SK-N-SH (cell line): Measurements from ENCODE around the gene TPSAB1. TPM values are rescaled to one million over a fixed set of nuclear protein-coding genes. Genes with fewer than 3 reads are reported as not detected.

Source experiments
- CTCF ChIA-PET: fragments of 300-600, 350-600 bp; formaldehyde crosslinking; extraction: SDS; loops from one replicate; lab custom pipeline; 2021; lab: Yijun Ruan, JAX
- POLR2A ChIA-PET: fragments of 350-600 bp; sonication (Branson Sonifier 250); formaldehyde crosslinking; extraction: SDS; loops from one replicate; lab custom pipeline; 2020; ENCODE audit warnings: antibody characterized with exemption, inconsistent platforms; lab: Yijun Ruan, JAX
- DNase-seq: peaks from one replicate; pipeline ENCODE4 v3.0.0; 2012
- H2AFZ ChIP-seq: fragments of 200-600 bp; sonication (generic); 2 replicates; pipeline ENCODE4 v1.8.1; 2016; ENCODE audit warnings: antibody characterized with exemption, mild to moderate bottlenecking, low read depth
- H3F3A ChIP-seq: fragments of 200-600 bp; sonication (generic); replicated peaks from 2 replicates; pipeline ENCODE3; 2016; ENCODE audit warnings: antibody characterized with exemption, mild to moderate bottlenecking; ENCODE audit not compliant: insufficient read depth
- H3K27ac ChIP-seq, 2 experiments: fragments of 200-500 bp in 1 of 2; fragments of 200-600 bp in 1 of 2; sonication (Bioruptor generic) in 1 of 2; sonication (generic), shearing (Covaris generic) in 1 of 2; 2 replicates each; pipeline versions ENCODE4 v1.5.1 to v1.6.1; 2014 to 2016; ENCODE audit warnings: low read depth in 2 of 2, inconsistent platforms in 1 of 2, low read length in 1 of 2, mild to moderate bottlenecking in 1 of 2, mixed read lengths in 1 of 2
- H3K27me3 ChIP-seq: fragments of 200-600 bp; sonication (generic), shearing (Covaris generic); 2 replicates; pipeline ENCODE4 v1.6.1; 2016; ENCODE audit warnings: mixed run types; ENCODE audit not compliant: insufficient read depth
- H3K36me3 ChIP-seq, 2 experiments: fragments of 200-500 bp in 1 of 2; fragments of 200-600 bp in 1 of 2; sonication (Bioruptor generic) in 1 of 2; sonication (generic) in 1 of 2; replicated peaks in 1 of 2; 2 replicates each; pipeline versions ENCODE3 to v1.5.1; 2014 to 2016; ENCODE audit warnings: low read length in 1 of 2, mild to moderate bottlenecking in 1 of 2; ENCODE audit not compliant: insufficient read depth in 2 of 2, control insufficient read depth in 1 of 2
- H3K4me1 ChIP-seq, 2 experiments: fragments of 200-500 bp in 1 of 2; fragments of 200-600 bp in 1 of 2; sonication (Bioruptor generic) in 1 of 2; sonication (generic), shearing (Covaris generic) in 1 of 2; 2 replicates each; pipeline versions ENCODE4 v1.5.1 to v1.6.1; 2014 to 2016; ENCODE audit warnings: low read depth in 1 of 2, low read length in 1 of 2, mixed run types in 1 of 2; ENCODE audit not compliant: insufficient read depth in 2 of 2, control insufficient read depth in 1 of 2
- H3K4me2 ChIP-seq: fragments of 200-600 bp; sonication (generic), shearing (Covaris generic); 2 replicates; pipeline ENCODE4 v1.6.1; 2017; ENCODE audit warnings: mixed run types
- H3K4me3 ChIP-seq, 2 experiments: fragments of 200-500 bp in 1 of 2; fragments of 200-600 bp in 1 of 2; sonication (Bioruptor generic) in 1 of 2; sonication (generic), shearing (Covaris generic) in 1 of 2; 2 replicates each; pipeline versions ENCODE4 v1.5.1 to v1.8.1; 2014 to 2016; ENCODE audit warnings: low read depth in 2 of 2, inconsistent platforms in 1 of 2, low read length in 1 of 2, mild to moderate bottlenecking in 1 of 2, mixed read lengths in 1 of 2, moderate library complexity in 1 of 2
- H3K79me2 ChIP-seq: fragments of 200-600 bp; sonication (generic); 2 replicates; pipeline ENCODE4 v1.8.1; 2017; ENCODE audit warnings: mild to moderate bottlenecking; ENCODE audit not compliant: insufficient read depth
- H3K9ac ChIP-seq: fragments of 200-600 bp; sonication (generic); 2 replicates; pipeline ENCODE4 v1.6.1; 2017; ENCODE audit warnings: mixed run types
- H3K9me2 ChIP-seq: fragments of 200-600 bp; sonication (generic); 2 replicates; pipeline ENCODE4 v1.6.1; 2017; ENCODE audit warnings: mixed run types
- H3K9me3 ChIP-seq: fragments of 200-600 bp; sonication (generic); 2 replicates; pipeline ENCODE4 v1.6.1; 2017; ENCODE audit warnings: mixed run types, mild to moderate bottlenecking, moderate library complexity
- H4K20me1 ChIP-seq: fragments of 200-600 bp; sonication (generic); 2 replicates; pipeline ENCODE4 v1.6.1; 2017; ENCODE audit warnings: mild to moderate bottlenecking, mixed run types; ENCODE audit not compliant: insufficient read depth
- CHD2 ChIP-seq: fragments of 150-350 bp; IDR thresholded peaks from 2 replicates; pipeline ENCODE4 v1.6.1; 2018; ENCODE audit warnings: low read length; ENCODE audit not compliant: partially characterized antibody
- ELF1 ChIP-seq: IDR thresholded peaks from 2 replicates; pipeline ENCODE4 v1.4.0; 2012
- FOSL2 ChIP-seq: IDR thresholded peaks from 2 replicates; pipeline ENCODE4 v1.4.0; 2012; ENCODE audit warnings: low read depth, mild to moderate bottlenecking, moderate library complexity, borderline replicate concordance
- FOXM1 ChIP-seq: IDR thresholded peaks from 2 replicates; pipeline ENCODE4 v1.4.0; 2012; ENCODE audit warnings: low read depth, mild to moderate bottlenecking
- GABPA ChIP-seq: IDR thresholded peaks from 2 replicates; pipeline ENCODE4 v1.4.0; 2012; ENCODE audit warnings: low read depth, mild to moderate bottlenecking
- JUND ChIP-seq: IDR thresholded peaks from 2 replicates; pipeline ENCODE4 v1.4.0; 2012
- MEF2A ChIP-seq: IDR thresholded peaks from 2 replicates; pipeline ENCODE4 v1.4.0; 2012; ENCODE audit warnings: low read depth, borderline replicate concordance
- MXI1 ChIP-seq: IDR thresholded peaks from 2 replicates; pipeline ENCODE4 v1.6.1; 2012; ENCODE audit warnings: mild to moderate bottlenecking, low read depth, low read length, improper control_type of control experiment
- RAD21 ChIP-seq: IDR thresholded peaks from 2 replicates; pipeline ENCODE4 v1.6.1; 2012; ENCODE audit warnings: mild to moderate bottlenecking, low read length
- RFX5 ChIP-seq: IDR thresholded peaks from 2 replicates; pipeline ENCODE4 v1.6.1; 2012; ENCODE audit warnings: mild to moderate bottlenecking, improper control_type of control experiment, low read length
- RXRA ChIP-seq: IDR thresholded peaks from 2 replicates; pipeline ENCODE4 v1.4.0; 2012; ENCODE audit warnings: low read depth, mild to moderate bottlenecking, borderline replicate concordance
- SMC3 ChIP-seq: IDR thresholded peaks from 2 replicates; pipeline ENCODE4 v1.6.1; 2012; ENCODE audit warnings: low read depth, low read length, improper control_type of control experiment
- USF1 ChIP-seq: IDR thresholded peaks from 2 replicates; pipeline ENCODE4 v1.4.0; 2012; ENCODE audit warnings: low read depth, borderline replicate concordance
- USF2 ChIP-seq: fragments of 150-350 bp; IDR thresholded peaks from 2 replicates; pipeline ENCODE4 v1.6.1; 2017; ENCODE audit warnings: antibody characterized with exemption, low read length, low read depth, borderline replicate concordance
- ZBTB33 ChIP-seq: IDR thresholded peaks from 2 replicates; pipeline ENCODE4 v1.4.0; 2012; ENCODE audit warnings: low read depth, borderline replicate concordance
- WGBS: methylation state at CpG from one replicate; pipeline ENCODE4 v1.1.6; 2017; ENCODE audit warnings: low lambda C conversion rate; 5-methylcytosine and 5-hydroxymethylcytosine counted together
- polyA plus RNA-seq, 3 experiments: library from polyadenylated mRNA; depleted of rRNA; stranded (reverse); fragments of >200 nt; gene quantifications; 2 replicates each; pipeline ENCODE4 v1.2.3, GENCODE V29; 2012
- TF ChIP-seq, protein P1 (sequence below): IDR thresholded peaks from 2 replicates; pipeline ENCODE4; 2012

TPSAB1 gene
- polyA plus RNA-seq, 1 of the 3 experiments (the other 2 are of a cell fraction): not detected

DNA sequence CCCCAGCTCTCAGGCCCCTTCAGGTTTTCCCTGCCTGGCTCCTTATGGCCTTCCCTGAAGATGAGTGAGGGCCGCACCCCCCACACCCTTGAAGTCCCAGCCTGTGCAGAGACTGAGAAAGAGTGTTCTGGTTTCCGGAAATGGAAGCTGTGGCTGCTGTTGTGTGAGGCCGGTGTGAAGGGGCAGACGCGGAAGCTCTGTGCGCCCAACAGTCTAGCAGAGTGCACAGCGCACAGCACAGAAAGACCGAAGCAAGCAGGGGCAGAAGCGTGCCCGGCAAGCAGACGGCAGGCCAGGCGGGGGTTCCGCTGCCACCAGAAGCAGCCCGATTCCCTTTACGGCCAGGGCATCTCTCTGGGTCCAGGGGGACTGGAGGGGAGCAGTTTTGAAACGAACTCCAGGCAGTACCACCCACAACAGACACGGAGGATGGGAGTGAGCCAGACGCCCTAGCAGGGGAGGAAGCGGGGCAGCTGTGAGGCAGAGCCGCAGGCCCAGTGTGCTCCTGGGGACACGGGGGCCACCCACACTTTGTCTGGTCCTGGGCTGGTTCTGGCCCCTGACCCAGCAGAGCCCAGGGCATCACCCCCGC is 32.2 kb upstream of the TPSAB1 start:
- DNase-seq: no peak
- Histone ChIP-seq H3K4me1 (no peaks in the 10 kb centered on the region), H3K9me2 (no peaks in the 10 kb centered on the region), H3F3A (no peaks in the 10 kb centered on the region), H3K4me3 (no peak overlapping the region), H3K4me2 (no peak overlapping the region), H3K27me3 (peaks cover 70% of the 10 kb centered on the region), H3K36me3 (no peaks in the 10 kb centered on the region), H2AFZ (no peak overlapping the region), H3K9me3 (no peaks in the 10 kb centered on the region), H4K20me1 (0 out of 2 replicates have a peak, but pooled peaks cover 2% of the 10 kb centered on the region), H3K79me2 (no peaks in the 10 kb centered on the region), H3K9ac (no peak overlapping the region), H3K27ac (no peak overlapping the region)
- TF ChIP-seq RXRA (no peak), CHD2 (no peak), ELF1 (no peak), FOXM1 (no peak), ZBTB33 (no peak), SMC3 (no peak), MEF2A (no peak), USF2 (no peak), RAD21 (no peak), RFX5 (no peak), MXI1 (no peak), USF1 (no peak), GABPA (no peak), FOSL2 (no peak), JUND (no peak)
- TF ChIP-seq, protein P1, sequence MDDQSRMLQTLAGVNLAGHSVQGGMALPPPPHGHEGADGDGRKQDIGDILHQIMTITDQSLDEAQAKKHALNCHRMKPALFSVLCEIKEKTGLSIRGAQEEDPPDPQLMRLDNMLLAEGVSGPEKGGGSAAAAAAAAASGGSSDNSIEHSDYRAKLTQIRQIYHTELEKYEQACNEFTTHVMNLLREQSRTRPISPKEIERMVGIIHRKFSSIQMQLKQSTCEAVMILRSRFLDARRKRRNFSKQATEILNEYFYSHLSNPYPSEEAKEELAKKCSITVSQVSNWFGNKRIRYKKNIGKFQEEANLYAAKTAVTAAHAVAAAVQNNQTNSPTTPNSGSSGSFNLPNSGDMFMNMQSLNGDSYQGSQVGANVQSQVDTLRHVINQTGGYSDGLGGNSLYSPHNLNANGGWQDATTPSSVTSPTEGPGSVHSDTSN: no peak
- POLR2A ChIA-PET: no interaction called here
- CTCF ChIA-PET: interaction anchor here (0.7 to 1.9 kb wide), 4 partner anchors 10 to 105 kb away, joined by 3 to 7 read pairs (median 4); no protein-coding TSS in a partner anchor
- WGBS: 13% methylated on average over 21 of the region's 22 CpGs
